ENCODE results near the gene CLASP1. TPM values are rescaled to one million over a fixed set of nuclear protein-coding genes. Genes with fewer than 3 reads are reported as not detected.
A peak's percentile ranks its signal among the peaks of the same experiment; 100 is the strongest.
"Not testable (repeated sequence)": the region's sequence is repeated elsewhere in the genome, so short reads cannot be mapped to it uniquely, and the experiment has no call there.

The CLASP1 gene
- total and polyA plus RNA-seq, 3 donors from 2014 or later = 43.8 to 130 (median 103) TPM

DNA sequence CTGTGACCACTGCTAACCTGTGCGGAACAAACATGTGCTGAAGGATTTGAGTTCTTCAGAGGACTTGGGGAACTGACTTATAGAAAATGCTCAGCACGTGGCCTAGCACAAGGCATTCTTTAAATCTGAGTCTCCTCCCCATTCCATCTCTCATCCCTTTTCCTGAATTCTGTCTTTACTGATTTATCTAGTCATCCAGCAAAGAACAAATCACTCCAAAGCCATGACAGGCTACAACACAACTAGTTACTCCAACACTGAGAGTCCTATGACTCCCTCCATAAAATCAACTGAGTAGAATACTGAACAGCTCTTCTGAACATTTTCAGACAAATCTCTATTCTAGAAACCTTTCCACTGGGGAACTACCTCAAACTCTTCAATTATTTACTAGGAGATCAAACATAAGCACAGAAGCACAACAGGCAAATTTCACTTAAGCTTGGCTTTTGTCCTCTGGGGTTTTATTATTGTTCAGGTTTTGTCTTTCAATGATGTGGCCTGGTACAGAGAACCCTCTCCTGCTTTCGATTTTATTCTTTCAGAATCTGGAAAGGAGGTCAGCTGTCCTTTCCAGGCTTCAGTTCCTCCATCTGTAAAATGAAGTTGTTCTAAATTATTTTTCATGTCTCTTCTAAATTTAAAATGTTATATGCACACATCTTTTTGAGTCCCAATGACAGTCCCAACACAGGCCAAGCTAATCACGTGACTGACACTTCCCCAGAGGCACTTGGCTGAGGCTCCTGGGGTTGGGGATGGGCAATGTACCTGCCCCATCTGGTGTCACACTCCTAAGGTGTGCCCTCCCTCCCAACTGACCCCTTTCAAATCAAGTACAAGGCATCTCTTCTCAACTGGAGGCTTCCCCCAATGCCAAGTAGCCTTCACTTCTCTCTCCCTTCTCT lies 86.7 kb downstream of the CLASP1 start:
- WGBS, 2 donors = 62 to 81% methylated on average over 4 of the region's 4 CpGs
- H3K27ac ChIP-seq = peak overlapping the region in 1 of 2 donors; percentile 55
- no peak for DNase-seq
- no peaks in the 10 kb centered on the region for H3K9me3 ChIP-seq
- no peak for TF ChIP-seq POLR2A (IDR thresholded peaks at IDR 0.05)
- TF ChIP-seq, protein P1, sequence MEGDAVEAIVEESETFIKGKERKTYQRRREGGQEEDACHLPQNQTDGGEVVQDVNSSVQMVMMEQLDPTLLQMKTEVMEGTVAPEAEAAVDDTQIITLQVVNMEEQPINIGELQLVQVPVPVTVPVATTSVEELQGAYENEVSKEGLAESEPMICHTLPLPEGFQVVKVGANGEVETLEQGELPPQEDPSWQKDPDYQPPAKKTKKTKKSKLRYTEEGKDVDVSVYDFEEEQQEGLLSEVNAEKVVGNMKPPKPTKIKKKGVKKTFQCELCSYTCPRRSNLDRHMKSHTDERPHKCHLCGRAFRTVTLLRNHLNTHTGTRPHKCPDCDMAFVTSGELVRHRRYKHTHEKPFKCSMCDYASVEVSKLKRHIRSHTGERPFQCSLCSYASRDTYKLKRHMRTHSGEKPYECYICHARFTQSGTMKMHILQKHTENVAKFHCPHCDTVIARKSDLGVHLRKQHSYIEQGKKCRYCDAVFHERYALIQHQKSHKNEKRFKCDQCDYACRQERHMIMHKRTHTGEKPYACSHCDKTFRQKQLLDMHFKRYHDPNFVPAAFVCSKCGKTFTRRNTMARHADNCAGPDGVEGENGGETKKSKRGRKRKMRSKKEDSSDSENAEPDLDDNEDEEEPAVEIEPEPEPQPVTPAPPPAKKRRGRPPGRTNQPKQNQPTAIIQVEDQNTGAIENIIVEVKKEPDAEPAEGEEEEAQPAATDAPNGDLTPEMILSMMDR (IDR thresholded peaks at IDR 0.05) = no peak
- H3K27me3 ChIP-seq = no peaks in the 10 kb centered on the region
- no peak overlapping the region for H3K4me3 ChIP-seq
- no peaks in the 10 kb centered on the region for H3K36me3 ChIP-seq (ENCODE audit: low read depth, missing control alignments)
- peaks cover 23% of the 10 kb centered on the region for H3K4me1 ChIP-seq
- intact Hi-C loops (cut with DNase I; ENCODE audit: low total_unique reads) = no loop called here

DNA sequence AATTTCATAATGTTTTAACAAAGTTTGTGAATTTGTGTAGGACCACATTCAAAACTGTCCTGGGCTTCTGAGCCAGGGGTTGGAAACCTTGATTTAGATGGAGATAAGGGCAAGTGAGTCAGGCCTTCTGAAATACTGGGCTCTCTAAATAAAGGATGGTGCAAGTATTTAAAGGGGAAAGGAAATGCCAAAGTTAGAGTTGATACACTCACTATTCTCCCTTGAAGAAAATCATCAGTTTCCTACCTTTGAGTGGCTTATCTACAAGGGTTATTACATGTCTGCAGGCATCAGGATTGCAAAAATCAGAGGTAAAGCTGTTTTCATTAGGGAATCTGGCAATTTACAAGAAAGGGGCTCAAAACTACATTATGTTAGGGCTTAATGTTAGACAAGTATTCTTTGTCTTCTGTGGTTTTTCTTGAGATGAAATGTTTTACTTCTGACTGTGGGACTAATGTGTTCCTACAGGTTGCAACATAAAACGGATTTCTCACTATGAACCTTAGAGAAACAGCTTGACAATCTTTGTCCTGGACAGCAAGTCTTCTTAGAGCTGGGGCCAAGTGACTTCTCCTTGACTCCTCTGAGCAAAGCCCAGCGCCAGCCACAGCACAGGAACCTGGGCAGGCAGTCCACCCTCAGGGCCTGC lies 87.5 kb downstream of the CLASP1 start:
- 35 to 70% methylated on average over 2 of the region's 2 CpGs for WGBS, 2 donors
- H3K27me3 ChIP-seq = no peaks in the 10 kb centered on the region
- peak; percentile 43 for DNase-seq
- intact Hi-C loops (cut with DNase I; ENCODE audit: low total_unique reads) = no loop called here
- H3K27ac ChIP-seq = peak overlapping the region in 1 of 2 donors; percentile 55
- H3K36me3 ChIP-seq (ENCODE audit: low read depth, missing control alignments) = no peaks in the 10 kb centered on the region
- peaks cover 23% of the 10 kb centered on the region for H3K4me1 ChIP-seq
- no peak for TF ChIP-seq POLR2A (IDR thresholded peaks at IDR 0.05)
- TF ChIP-seq, protein P1 (IDR thresholded peaks at IDR 0.05) = no peak
- no peak overlapping the region for H3K4me3 ChIP-seq
- H3K9me3 ChIP-seq = no peaks in the 10 kb centered on the region

DNA sequence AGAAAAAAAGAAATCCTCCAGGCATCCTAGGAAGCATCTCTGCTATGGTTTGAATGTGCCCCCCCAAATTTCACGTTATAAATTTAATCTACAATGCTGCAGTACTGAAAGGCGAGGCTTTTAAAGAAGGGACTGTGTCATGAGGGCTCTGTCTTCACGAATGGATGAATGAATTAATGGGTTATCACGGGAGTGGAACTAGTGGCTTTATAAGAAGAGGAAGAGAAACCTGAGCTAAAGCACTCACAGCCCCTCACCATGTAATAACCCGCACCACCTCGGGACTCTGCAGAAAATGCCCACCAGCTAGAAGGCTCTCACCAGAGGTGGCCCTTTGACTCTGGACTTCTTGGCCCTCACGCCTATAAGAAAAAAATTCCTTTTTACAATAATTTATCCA lies 90.9 kb downstream of the CLASP1 start:
- no peaks in the 10 kb centered on the region for H3K27me3 ChIP-seq
- DNase-seq = no peak
- no peak overlapping the region for H3K4me3 ChIP-seq
- no peak for TF ChIP-seq POLR2A (IDR thresholded peaks at IDR 0.05)
- TF ChIP-seq, protein P1 (IDR thresholded peaks at IDR 0.05) = no peak
- H3K36me3 ChIP-seq (ENCODE audit: low read depth, missing control alignments) = no peaks in the 10 kb centered on the region
- intact Hi-C loops (cut with DNase I; ENCODE audit: low total_unique reads) = no loop called here
- no peaks in the 10 kb centered on the region for H3K9me3 ChIP-seq
- no peak overlapping the region for H3K27ac ChIP-seq
- peaks cover 15% of the 10 kb centered on the region for H3K4me1 ChIP-seq
- WGBS, 2 donors = 84 to 86% methylated on average over 7 of the region's 7 CpGs

DNA sequence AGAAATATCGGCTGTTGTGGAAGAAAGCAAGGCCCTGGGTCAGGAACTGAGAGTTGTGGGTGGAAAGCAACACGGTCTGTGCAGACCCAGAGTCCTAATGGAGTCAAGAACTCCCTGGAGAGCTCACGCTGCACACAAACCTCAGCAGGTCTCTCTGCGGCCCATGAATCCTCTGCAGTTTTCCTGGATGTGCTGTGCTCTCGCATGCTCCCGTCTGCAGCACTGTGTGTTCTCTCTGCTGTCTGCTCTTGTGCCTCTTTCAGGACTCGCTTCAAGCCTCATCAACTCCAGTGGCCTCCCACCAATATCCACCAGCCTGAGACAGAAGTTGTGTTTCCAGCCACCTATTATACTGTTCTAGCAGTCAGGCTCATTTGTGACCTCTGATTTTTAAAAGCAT lies 94.3 kb downstream of the CLASP1 start:
- Histone ChIP-seq H3K27ac (peak overlapping the region in 1 of 2 donors; percentile 11), H3K9me3 (no peaks in the 10 kb centered on the region), H3K27me3 (no peaks in the 10 kb centered on the region), H3K4me1 (peaks cover 5% of the 10 kb centered on the region), H3K4me3 (no peak overlapping the region), H3K36me3 (ENCODE audit: low read depth, missing control alignments) (no peaks in the 10 kb centered on the region)
- TF ChIP-seq, protein P1 (IDR thresholded peaks at IDR 0.05) = no peak
- no peak for TF ChIP-seq POLR2A (IDR thresholded peaks at IDR 0.05)
- 38 to 39% methylated on average over 7 of the region's 7 CpGs for WGBS, 2 donors
- intact Hi-C loops (cut with DNase I; ENCODE audit: low total_unique reads) = no loop called here
- DNase-seq = peak; percentile 58

DNA sequence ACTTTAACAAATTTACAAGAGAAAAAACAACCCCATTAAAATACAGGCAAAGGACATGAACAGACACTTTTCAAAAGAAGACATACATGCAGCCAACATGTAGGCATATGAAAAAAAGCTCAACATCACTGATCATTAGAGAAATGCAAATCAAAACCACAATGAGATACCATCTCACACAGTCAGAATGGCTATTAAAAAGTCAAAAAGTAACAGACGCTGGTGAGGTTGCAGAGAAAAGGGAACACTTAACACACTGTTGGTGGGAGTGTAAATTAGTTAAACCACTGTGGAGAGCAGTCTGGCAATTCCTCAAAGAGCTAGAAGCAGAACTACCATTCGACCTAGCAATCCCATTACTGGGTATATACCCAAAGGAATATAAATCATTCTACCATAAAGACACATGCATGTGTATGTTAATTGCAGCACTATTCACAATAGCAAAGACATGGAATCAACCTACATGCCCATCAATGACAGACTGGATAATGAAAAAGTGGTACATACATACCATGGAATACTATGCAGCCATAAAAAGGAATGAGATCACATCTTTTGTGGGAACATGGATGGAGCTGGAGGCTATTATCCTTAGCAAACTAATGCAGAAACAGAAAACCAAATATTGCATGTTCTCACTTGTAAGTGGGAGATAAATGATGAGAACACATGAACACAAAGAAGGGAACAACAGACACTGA lies 96.6 kb downstream of the CLASP1 start:
- H3K4me3 ChIP-seq; H3K4me1 ChIP-seq; intact Hi-C loops (cut with DNase I; ENCODE audit: low total_unique reads); H3K27ac ChIP-seq; H3K27me3 ChIP-seq; H3K36me3 ChIP-seq (ENCODE audit: low read depth, missing control alignments); DNase-seq; H3K9me3 ChIP-seq: not testable (repeated sequence)
- whole genome bisulfite sequencing, 2 donors = 67 to 82% methylated on average over 2 of the region's 2 CpGs
